HEK293 (cell line): ENCODE data around the gene CLDN7.

ENCODE experiments used
- CTCF ChIA-PET: fragments of 350-600 bp; formaldehyde crosslinking; extraction: SDS; loops from one replicate; lab custom pipeline; 2021; ENCODE audit warnings: antibody characterized with exemption; lab: Yijun Ruan, JAX
- POLR2A ChIA-PET: fragments of 300-600 bp; formaldehyde crosslinking; extraction: SDS; loops from one replicate; lab custom pipeline; 2020; ENCODE audit warnings: antibody characterized with exemption, inconsistent platforms; lab: Yijun Ruan, JAX
- H3K27ac ChIP-seq: fragments of 200-500 bp; sonication (Bioruptor generic); 2 replicates; pipeline ENCODE4 v1.5.1; 2014; ENCODE audit warnings: low read depth, low read length, control low read depth, inconsistent platforms; ENCODE audit errors: extremely low read depth
- H3K36me3 ChIP-seq, 2 experiments: fragments of 200-500 bp in 1 of 2; sonication (Bioruptor generic) in 1 of 2; 1 replicate in 1 of 2; 2 replicates in 1 of 2; pipeline ENCODE4 v1.5.1; 2014 to 2017; ENCODE audit warnings: inconsistent platforms in 2 of 2, low read length in 2 of 2; ENCODE audit not compliant: control insufficient read depth in 2 of 2, insufficient read depth in 1 of 2
- H3K4me1 ChIP-seq: fragments of 200-500 bp; sonication (Bioruptor generic); 2 replicates; pipeline ENCODE4 v1.5.1; 2014; ENCODE audit warnings: mild to moderate bottlenecking, low read length, inconsistent platforms; ENCODE audit not compliant: control insufficient read depth, insufficient read depth
- H3K4me3 ChIP-seq: 2 replicates; pipeline ENCODE4 v1.5.1; 2011; ENCODE audit warnings: low read depth, mild to moderate bottlenecking, control low read depth, low read length, moderate library complexity
- H3K9me3 ChIP-seq: fragments of 200-500 bp; sonication (Bioruptor generic); 2 replicates; pipeline ENCODE4 v1.5.1; 2014; ENCODE audit warnings: low read depth, low read length, inconsistent platforms; ENCODE audit not compliant: control insufficient read depth, insufficient read depth
- AEBP2 ChIP-seq: fragments of 450-650 bp; formaldehyde crosslinking; IDR thresholded peaks from 2 replicates; pipeline ENCODE4 v1.5.1; 2016; ENCODE audit warnings: missing biosample characterization, missing genetic modification characterization, borderline replicate concordance
- PBX3 ChIP-seq: sonication (generic); formaldehyde crosslinking; IDR thresholded peaks from 2 replicates; pipeline ENCODE4 v1.8.1; 2022; ENCODE audit warnings: mild to moderate bottlenecking, moderate library complexity, missing genetic modification reagents
- REST ChIP-seq: fragments of 450-650 bp; formaldehyde crosslinking; IDR thresholded peaks from 2 replicates; pipeline ENCODE4 v1.5.1; 2016; ENCODE audit warnings: missing biosample characterization, missing genetic modification characterization
- ZBTB44 ChIP-seq: fragments of 450-650 bp; IDR thresholded peaks from 2 replicates; pipeline ENCODE4 v1.5.1; 2018; ENCODE audit warnings: missing biosample characterization, mild to moderate bottlenecking, missing genetic modification characterization
- ZBTB48 ChIP-seq: fragments of 450-650 bp; formaldehyde crosslinking; IDR thresholded peaks from 2 replicates; pipeline ENCODE4 v1.5.1; 2016; ENCODE audit warnings: missing biosample characterization, missing genetic modification characterization
- ZNF114 ChIP-seq: fragments of 450-650 bp; formaldehyde crosslinking; IDR thresholded peaks from 2 replicates; pipeline ENCODE4 v1.5.0; 2017; ENCODE audit warnings: missing biosample characterization, missing genetic modification characterization
- ZNF138 ChIP-seq: fragments of 450-650 bp; formaldehyde crosslinking; IDR thresholded peaks from 2 replicates; pipeline ENCODE4 v1.5.1; 2016; ENCODE audit warnings: missing biosample characterization, missing genetic modification characterization, borderline replicate concordance
- ZNF2 ChIP-seq: fragments of 450-650 bp; formaldehyde crosslinking; IDR thresholded peaks from 2 replicates; pipeline ENCODE4 v1.5.1; 2016; ENCODE audit warnings: missing biosample characterization, missing genetic modification characterization
- ZNF280C ChIP-seq: fragments of 450-650 bp; formaldehyde crosslinking; IDR thresholded peaks from 2 replicates; pipeline ENCODE4 v1.5.1; 2016; ENCODE audit warnings: missing biosample characterization, missing genetic modification characterization
- ZNF530 ChIP-seq: fragments of 450-650 bp; formaldehyde crosslinking; IDR thresholded peaks from 2 replicates; pipeline ENCODE4 v1.5.1; 2016; ENCODE audit warnings: low read depth, missing biosample characterization, missing genetic modification characterization
- ZNF626 ChIP-seq: fragments of 450-650 bp; sonication (Bioruptor Pico); formaldehyde crosslinking; IDR thresholded peaks from 2 replicates; pipeline ENCODE4 v1.5.1; 2018; ENCODE audit warnings: missing biosample characterization, missing genetic modification characterization, inconsistent platforms
- ZNF701 ChIP-seq: fragments of 450-650 bp; formaldehyde crosslinking; IDR thresholded peaks from 2 replicates; pipeline ENCODE4 v1.5.1; 2016; ENCODE audit warnings: missing biosample characterization, missing genetic modification characterization
- ZSCAN18 ChIP-seq: fragments of 450-650 bp; formaldehyde crosslinking; IDR thresholded peaks from 2 replicates; pipeline ENCODE4 v1.5.1; 2016; ENCODE audit warnings: missing biosample characterization, missing genetic modification characterization

The CLDN7 gene

GRCh38 chr17:7290166-7290565 lies 27.9 kb upstream of the CLDN7 start:
- H3K27ac ChIP-seq, result no peak overlapping the region
- H3K4me3 ChIP-seq, result no peak overlapping the region
- ChIA-PET CTCF (interaction anchor here (2.8 kb wide), 1 partner anchor 244 kb away, joined by 13 read pairs; no protein-coding TSS in a partner anchor), POLR2A (interaction anchor here (0.5 kb wide), 1 partner anchor 13 kb away, joined by 4 read pairs; no protein-coding TSS in a partner anchor)
- TF ChIP-seq ZNF626 (tag by site-specific recombination) (no peak), ZBTB48 (tag by site-specific recombination) (no peak), REST (no peak), ZBTB44 (no peak), ZNF701 (tag by site-specific recombination) (no peak), ZSCAN18 (tag by site-specific recombination) (no peak), ZNF138 (tag by site-specific recombination) (no peak), ZNF280C (tag by site-specific recombination) (no peak), ZNF2 (no peak), PBX3 (CRISPR knock-in tag) (no peak), AEBP2 (no peak), ZNF114 (tag by site-specific recombination) (no peak), ZNF530 (tag by site-specific recombination) (no peak)
- H3K4me1 ChIP-seq, result peaks cover 3% of the 10 kb centered on the region; the same call in 1 of the 2 replicates
- no peaks in the 10 kb centered on the region for H3K9me3 ChIP-seq
- no peaks in the 10 kb centered on the region for H3K36me3 ChIP-seq
